Keratinocyte (primary cell): Measurements from ENCODE around the gene KCNV2. TPM values are rescaled to one million over a fixed set of nuclear protein-coding genes. Genes with fewer than 3 reads are reported as not detected.

ENCODE experiments used
- DNase-seq: peaks from one replicate; pipeline ENCODE4 v3.0.0-alpha.2; 2011; ENCODE audit warnings: low read depth, missing footprints, low spot score
- FAIRE-seq: peaks from 2 replicates; lab custom pipeline; 2011; peaks lifted over from hg19 to GRCh38; lab: Jason Lieb, UNC
- H2AFZ ChIP-seq: 2 replicates; pipeline ENCODE4 v1.6.0; 2012; ENCODE audit warnings: low read length, control low read depth, inconsistent platforms; ENCODE audit not compliant: control insufficient read depth
- H3K27ac ChIP-seq: 2 replicates; pipeline ENCODE4 v1.5.1; 2011; ENCODE audit warnings: low read length; ENCODE audit not compliant: control insufficient read depth, insufficient read depth
- H3K27me3 ChIP-seq: 3 replicates; pipeline ENCODE4 v1.6.0; 2011; ENCODE audit warnings: low read length; ENCODE audit not compliant: control insufficient read depth, insufficient read depth; ENCODE audit errors: extremely low read depth
- H3K36me3 ChIP-seq, 2 experiments: 2 replicates in 1 of 2; 3 replicates in 1 of 2; pipeline ENCODE4 v1.5.1; 2011; ENCODE audit warnings: low read length in 2 of 2, mild to moderate bottlenecking in 1 of 2; ENCODE audit not compliant: control insufficient read depth in 2 of 2, insufficient read depth in 2 of 2; ENCODE audit errors: extremely low read depth in 1 of 2
- H3K4me1 ChIP-seq: 3 replicates; pipeline ENCODE4 v1.5.1; 2011; ENCODE audit warnings: low read length; ENCODE audit not compliant: control insufficient read depth, insufficient read depth; ENCODE audit errors: extremely low read depth
- H3K4me2 ChIP-seq: 3 replicates; pipeline ENCODE4 v1.6.0; 2011; ENCODE audit warnings: low read depth, low read length; ENCODE audit not compliant: control insufficient read depth, insufficient read depth; ENCODE audit errors: extremely low read depth
- H3K4me3 ChIP-seq, 3 experiments: fragments of 200-600 bp in 1 of 3; sonication (generic) in 1 of 3; 2 replicates in 2 of 3; 3 replicates in 1 of 3; pipeline ENCODE4 v1.5.1; 2011 to 2016; ENCODE audit warnings: low read length in 3 of 3, mild to moderate bottlenecking in 3 of 3, control low read depth in 2 of 3, inconsistent platforms in 1 of 3, low read depth in 1 of 3, mixed read lengths in 1 of 3, mixed run types in 1 of 3, moderate library complexity in 1 of 3; ENCODE audit not compliant: control insufficient read depth in 2 of 3, insufficient read depth in 2 of 3; ENCODE audit errors: extremely low read depth in 1 of 3
- H3K79me2 ChIP-seq: 2 replicates; pipeline ENCODE4 v1.6.0; 2012; ENCODE audit warnings: low read length; ENCODE audit not compliant: control insufficient read depth, insufficient read depth
- H3K9ac ChIP-seq: 3 replicates; pipeline ENCODE4 v1.6.0; 2011; ENCODE audit warnings: low read length; ENCODE audit not compliant: control insufficient read depth, insufficient read depth; ENCODE audit errors: extremely low read depth
- H3K9me1 ChIP-seq: 3 replicates; pipeline ENCODE4 v1.6.0; 2011; ENCODE audit warnings: low read length; ENCODE audit not compliant: control insufficient read depth, insufficient read depth; ENCODE audit errors: extremely low read depth
- H3K9me3 ChIP-seq: 2 replicates; pipeline ENCODE4 v1.5.1; 2012; ENCODE audit warnings: low read depth, low read length; ENCODE audit not compliant: control insufficient read depth
- H4K20me1 ChIP-seq: 3 replicates; pipeline ENCODE4 v1.6.0; 2011; ENCODE audit warnings: low read length; ENCODE audit not compliant: control insufficient read depth, insufficient read depth; ENCODE audit errors: extremely low read depth
- EZH2 ChIP-seq: IDR thresholded peaks from one replicate; pipeline ENCODE4 v1.6.1; 2012; ENCODE audit warnings: inconsistent platforms, mild to moderate bottlenecking, low read length, moderate library complexity
- dilution Hi-C: fragments of 300-500 bp; cut with MboI; formaldehyde crosslinking; loops from one replicate; pipeline ENCODE4 v1.7.0; 2020; ENCODE audit warnings: low sequenced_read_pairs; ENCODE audit not compliant: extremely low pct_ligation_motif_present
- polyA plus RNA-seq, 5 experiments: library from polyadenylated mRNA; depleted of rRNA in 3 of 5; stranded (reverse) in 3 of 5; stranded (forward) in 1 of 5; unstranded in 1 of 5; fragments of >200 nt; gene quantifications; 1 replicate in 1 of 5; 2 replicates in 3 of 5; 3 replicates in 1 of 5; pipeline versions ENCODE4 v1.2.1 to v1.2.3, GENCODE V29; 2011 to 2012; ENCODE audit warnings: missing spikeins in 2 of 5, low read depth in 1 of 5, low replicate concordance in 1 of 5
- TF ChIP-seq, protein P1 (sequence below), 3 experiments: IDR thresholded peaks in 1 of 3; conservative IDR thresholded peaks in 1 of 3; optimal IDR thresholded peaks in 1 of 3; 2 replicates in 2 of 3; 3 replicates in 1 of 3; pipeline versions ENCODE3 to v1.5.1; 2011; ENCODE audit warnings: low read length in 3 of 3, mild to moderate bottlenecking in 3 of 3, moderate library complexity in 2 of 3, control low read depth in 1 of 3, inconsistent platforms in 1 of 3; ENCODE audit not compliant: insufficient read depth in 2 of 3; ENCODE audit errors: extremely low read depth in 1 of 3

Gene KCNV2
- polyA plus RNA-seq, 1 donor (not counting 4 experiments of a cell fraction or from before 2014, with no cell fraction given), result not detected

DNA sequence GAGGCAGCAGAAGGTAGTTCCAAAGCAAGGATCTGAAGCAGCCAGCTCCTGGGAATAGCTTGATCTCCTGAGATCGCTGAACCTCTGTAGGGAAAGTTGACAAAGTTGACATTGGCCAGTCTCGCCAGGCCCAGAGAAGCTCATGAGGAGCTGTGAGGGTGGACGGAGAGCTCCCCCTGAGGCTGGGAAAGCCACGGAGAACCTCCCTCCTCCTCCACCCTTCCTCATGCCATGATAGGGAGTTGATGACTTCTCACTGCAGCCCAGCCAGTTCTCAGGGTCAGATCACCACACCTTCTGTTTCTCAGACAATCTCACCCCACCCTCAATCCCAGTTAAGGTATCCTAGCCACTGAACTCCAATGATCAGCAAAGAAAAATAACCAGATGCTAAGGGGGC is 30.4 kb upstream of the KCNV2 start:
- Histone ChIP-seq H3K9ac (no peak overlapping the region), H3K9me1 (no peaks in the 10 kb centered on the region), H3K9me3 (no peaks in the 10 kb centered on the region), H3K27ac (no peak overlapping the region), H2AFZ (no peak overlapping the region), H3K36me3 (no peaks in the 10 kb centered on the region), H3K27me3 (no peaks in the 10 kb centered on the region), H3K79me2 (no peaks in the 10 kb centered on the region), H3K4me3 (no peak overlapping the region), H4K20me1 (no peaks in the 10 kb centered on the region), H3K4me1 (no peaks in the 10 kb centered on the region), H3K4me2 (no peak overlapping the region)
- no peak for TF ChIP-seq EZH2
- TF ChIP-seq, protein P1, sequence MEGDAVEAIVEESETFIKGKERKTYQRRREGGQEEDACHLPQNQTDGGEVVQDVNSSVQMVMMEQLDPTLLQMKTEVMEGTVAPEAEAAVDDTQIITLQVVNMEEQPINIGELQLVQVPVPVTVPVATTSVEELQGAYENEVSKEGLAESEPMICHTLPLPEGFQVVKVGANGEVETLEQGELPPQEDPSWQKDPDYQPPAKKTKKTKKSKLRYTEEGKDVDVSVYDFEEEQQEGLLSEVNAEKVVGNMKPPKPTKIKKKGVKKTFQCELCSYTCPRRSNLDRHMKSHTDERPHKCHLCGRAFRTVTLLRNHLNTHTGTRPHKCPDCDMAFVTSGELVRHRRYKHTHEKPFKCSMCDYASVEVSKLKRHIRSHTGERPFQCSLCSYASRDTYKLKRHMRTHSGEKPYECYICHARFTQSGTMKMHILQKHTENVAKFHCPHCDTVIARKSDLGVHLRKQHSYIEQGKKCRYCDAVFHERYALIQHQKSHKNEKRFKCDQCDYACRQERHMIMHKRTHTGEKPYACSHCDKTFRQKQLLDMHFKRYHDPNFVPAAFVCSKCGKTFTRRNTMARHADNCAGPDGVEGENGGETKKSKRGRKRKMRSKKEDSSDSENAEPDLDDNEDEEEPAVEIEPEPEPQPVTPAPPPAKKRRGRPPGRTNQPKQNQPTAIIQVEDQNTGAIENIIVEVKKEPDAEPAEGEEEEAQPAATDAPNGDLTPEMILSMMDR (optimal IDR thresholded peaks at IDR 0.05 in 1 of 3, IDR thresholded peaks at IDR 0.05 in 1 of 3, conservative IDR thresholded peaks at IDR 0.05 in 1 of 3; ENCODE audit: extremely low read depth in 1 of 3, insufficient read depth in 2 of 3, low read length in 3 of 3), result no peak
- no peak for DNase-seq
- dilution Hi-C loops, result no loop called here
- FAIRE-seq, result no peak

- Histone ChIP-seq H3K27ac (no peak overlapping the region), H4K20me1 (no peaks in the 10 kb centered on the region), H3K27me3 (no peaks in the 10 kb centered on the region), H3K4me1 (no peaks in the 10 kb centered on the region), H3K9me1 (no peaks in the 10 kb centered on the region), H3K79me2 (no peaks in the 10 kb centered on the region), H3K4me3 (no peak overlapping the region), H3K36me3 (no peaks in the 10 kb centered on the region), H3K9ac (no peak overlapping the region), H2AFZ (no peak overlapping the region), H3K9me3 (no peaks in the 10 kb centered on the region), H3K4me2 (no peak overlapping the region)
- DNase-seq (no peak), FAIRE-seq (no peak)
- TF ChIP-seq, protein P1 (optimal IDR thresholded peaks at IDR 0.05 in 1 of 3, IDR thresholded peaks at IDR 0.05 in 1 of 3, conservative IDR thresholded peaks at IDR 0.05 in 1 of 3; ENCODE audit: extremely low read depth in 1 of 3, insufficient read depth in 2 of 3, low read length in 3 of 3), result no peak
- no peak for TF ChIP-seq EZH2
- dilution Hi-C loops, result no loop called here
These were observed 28.7 kb upstream of the KCNV2 start for GRCh38 chr9:2688636-2689035.
